ENCODE results near the gene ACOT9.
A peak's percentile ranks its signal among the peaks of the same experiment; 100 is the strongest.
"Not testable (repeated sequence)": the region's sequence is repeated elsewhere in the genome, so short reads cannot be mapped to it uniquely, and the experiment has no call there.

The ACOT9 gene

GRCh38 chrX:23661671-23662070 lies 81.4 kb downstream of the ACOT9 start:
- no peak overlapping the region for H3K4me3 ChIP-seq (ENCODE audit: low read depth, low read length)
- TF ChIP-seq, protein P1, sequence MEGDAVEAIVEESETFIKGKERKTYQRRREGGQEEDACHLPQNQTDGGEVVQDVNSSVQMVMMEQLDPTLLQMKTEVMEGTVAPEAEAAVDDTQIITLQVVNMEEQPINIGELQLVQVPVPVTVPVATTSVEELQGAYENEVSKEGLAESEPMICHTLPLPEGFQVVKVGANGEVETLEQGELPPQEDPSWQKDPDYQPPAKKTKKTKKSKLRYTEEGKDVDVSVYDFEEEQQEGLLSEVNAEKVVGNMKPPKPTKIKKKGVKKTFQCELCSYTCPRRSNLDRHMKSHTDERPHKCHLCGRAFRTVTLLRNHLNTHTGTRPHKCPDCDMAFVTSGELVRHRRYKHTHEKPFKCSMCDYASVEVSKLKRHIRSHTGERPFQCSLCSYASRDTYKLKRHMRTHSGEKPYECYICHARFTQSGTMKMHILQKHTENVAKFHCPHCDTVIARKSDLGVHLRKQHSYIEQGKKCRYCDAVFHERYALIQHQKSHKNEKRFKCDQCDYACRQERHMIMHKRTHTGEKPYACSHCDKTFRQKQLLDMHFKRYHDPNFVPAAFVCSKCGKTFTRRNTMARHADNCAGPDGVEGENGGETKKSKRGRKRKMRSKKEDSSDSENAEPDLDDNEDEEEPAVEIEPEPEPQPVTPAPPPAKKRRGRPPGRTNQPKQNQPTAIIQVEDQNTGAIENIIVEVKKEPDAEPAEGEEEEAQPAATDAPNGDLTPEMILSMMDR (conservative IDR thresholded peaks at IDR 0.05; ENCODE audit: low read depth, low read length) = no peak
- DNase-seq (ENCODE audit: low read depth) = no peak

GRCh38 chrX:23660766-23661132 lies 82.3 kb downstream of the ACOT9 start:
- DNase-seq (ENCODE audit: low read depth) = no peak
- H3K4me3 ChIP-seq (ENCODE audit: low read depth, low read length) = no peak overlapping the region
- TF ChIP-seq, protein P1 (conservative IDR thresholded peaks at IDR 0.05; ENCODE audit: low read depth, low read length) = no peak

DNA sequence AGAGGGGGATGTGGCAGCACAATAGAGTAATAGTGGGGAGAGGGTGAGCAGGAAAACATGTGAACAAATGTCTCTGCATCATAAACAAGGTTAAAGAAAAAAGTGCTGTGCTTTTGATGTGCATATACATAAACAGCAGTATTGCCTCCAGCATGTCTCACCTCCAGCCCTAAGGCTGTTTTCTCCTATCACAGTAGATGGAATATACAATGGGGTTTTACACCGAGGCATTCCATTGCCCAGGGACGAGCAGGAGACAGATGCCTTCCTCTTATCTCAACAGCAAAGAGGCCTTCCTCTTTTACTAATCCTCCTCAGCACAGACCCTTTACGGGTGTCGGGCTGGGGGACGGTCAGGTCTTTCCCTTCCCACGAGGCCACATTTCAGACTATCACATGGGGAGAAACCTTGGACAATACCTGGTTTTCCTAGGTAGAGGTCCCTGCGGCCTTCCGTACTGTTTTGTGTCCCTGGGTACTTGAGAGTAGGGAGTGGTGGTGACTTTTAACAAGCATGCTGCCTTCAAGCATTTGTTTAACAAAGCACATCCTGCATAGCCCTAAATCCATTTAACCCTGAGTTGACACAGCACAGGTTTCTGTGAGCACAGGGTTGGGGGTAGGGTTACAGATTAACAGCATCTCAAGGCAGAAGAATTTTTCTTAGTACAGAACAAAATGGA lies 82.9 kb downstream of the ACOT9 start:
- not testable (repeated sequence) for DNase-seq (ENCODE audit: low read depth); H3K4me3 ChIP-seq (ENCODE audit: low read depth, low read length)

GRCh38 chrX:23659339-23659738 lies 83.7 kb downstream of the ACOT9 start:
- TF ChIP-seq, protein P1 (conservative IDR thresholded peaks at IDR 0.05; ENCODE audit: low read depth, low read length) = no peak
- no peak for DNase-seq (ENCODE audit: low read depth)
- no peak overlapping the region for H3K4me3 ChIP-seq (ENCODE audit: low read depth, low read length)

DNA sequence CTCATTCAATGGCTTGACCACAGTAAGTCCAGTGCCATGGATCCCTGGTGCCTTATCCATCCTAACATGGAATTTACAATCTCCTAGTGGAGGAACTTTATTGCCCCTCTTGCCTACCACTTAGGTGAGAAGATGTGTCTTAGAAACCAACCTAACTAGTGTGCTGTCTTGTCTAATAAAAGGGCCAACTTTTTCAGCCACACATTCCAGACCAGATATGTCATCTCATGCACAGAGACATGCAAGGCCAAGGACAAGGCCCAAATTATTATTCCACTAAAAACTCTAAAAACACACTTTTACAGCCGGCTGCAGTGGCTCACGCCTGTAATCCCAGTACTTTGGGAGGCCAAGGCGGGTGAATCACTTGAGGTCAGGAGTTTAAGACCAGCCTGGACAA lies 86.4 kb downstream of the ACOT9 start:
- no peak overlapping the region for H3K4me3 ChIP-seq (ENCODE audit: low read depth, low read length)
- peak; percentile 24 for DNase-seq (ENCODE audit: low read depth)
- TF ChIP-seq, protein P1 (conservative IDR thresholded peaks at IDR 0.05; ENCODE audit: low read depth, low read length) = no peak

GRCh38 chrX:23656091-23656490 lies 87.0 kb downstream of the ACOT9 start:
- no peak overlapping the region for H3K4me3 ChIP-seq (ENCODE audit: low read depth, low read length)
- DNase-seq (ENCODE audit: low read depth) = peak; percentile 14
- TF ChIP-seq, protein P1 (conservative IDR thresholded peaks at IDR 0.05; ENCODE audit: low read depth, low read length) = no peak

Data from choroid plexus epithelial cell (primary cell).